HepG2 (cell line): ENCODE measurements around the gene HSP90AB1. TPM values are rescaled to one million over a fixed set of nuclear protein-coding genes. Genes with fewer than 3 reads are reported as not detected.
A peak's percentile ranks its signal among the peaks of the same experiment; 100 is the strongest.

Experiments
- ATF1 ChIP-seq: IDR thresholded peaks from 2 replicates; pipeline ENCODE4 v1.6.1; 2016; ENCODE audit warnings: mild to moderate bottlenecking, control low read depth
- GATAD1 ChIP-seq: IDR thresholded peaks from 2 replicates; pipeline ENCODE4 v1.6.1; 2016; ENCODE audit warnings: missing genetic modification reagents, missing compliant biosample characterization
- HOXD1 ChIP-seq: sonication (generic); formaldehyde crosslinking; IDR thresholded peaks from 2 replicates; pipeline ENCODE4 v1.5.0; 2020; ENCODE audit warnings: missing genetic modification reagents
- JDP2 ChIP-seq: sonication (generic); formaldehyde crosslinking; IDR thresholded peaks from 2 replicates; pipeline ENCODE4 v1.8.1; 2022; ENCODE audit warnings: missing genetic modification reagents, borderline replicate concordance
- MTA1 ChIP-seq: sonication (generic); formaldehyde crosslinking; IDR thresholded peaks from 2 replicates; pipeline ENCODE4 v1.4.0; 2020; ENCODE audit warnings: missing genetic modification reagents, mild to moderate bottlenecking, borderline replicate concordance
- MZF1 ChIP-seq: sonication (generic); formaldehyde crosslinking; IDR thresholded peaks from 2 replicates; pipeline ENCODE4 v1.8.1; 2023; ENCODE audit warnings: mild to moderate bottlenecking, missing genetic modification reagents, borderline replicate concordance
- NCOR1 ChIP-seq: fragments of 200-600 bp; sonication (generic); IDR thresholded peaks from 2 replicates; pipeline ENCODE4 v1.7.0; 2017; ENCODE audit warnings: antibody characterized with exemption, low read length, borderline replicate concordance
- PLSCR1 ChIP-seq: sonication (generic); formaldehyde crosslinking; IDR thresholded peaks from 2 replicates; pipeline ENCODE4 v1.5.0; 2020; ENCODE audit warnings: missing genetic modification reagents, mild to moderate bottlenecking, borderline replicate concordance
- RFX1 ChIP-seq: fragments of 450-650 bp; IDR thresholded peaks from 2 replicates; pipeline ENCODE4 v1.6.1; 2017
- SIX4 ChIP-seq: sonication (generic); formaldehyde crosslinking; IDR thresholded peaks from 2 replicates; pipeline ENCODE4 v1.4.0; 2020; ENCODE audit warnings: missing genetic modification reagents
- SUZ12 ChIP-seq: fragments of 150-350 bp; IDR thresholded peaks from 2 replicates; pipeline ENCODE4 v1.6.1; 2014; ENCODE audit warnings: low read depth, low read length
- TEAD2 ChIP-seq: sonication (generic); formaldehyde crosslinking; IDR thresholded peaks from 2 replicates; pipeline ENCODE4 v1.9.0; 2021; ENCODE audit warnings: missing genetic modification reagents
- ZBTB33 ChIP-seq: sonication (generic); formaldehyde crosslinking; IDR thresholded peaks from 2 replicates; pipeline ENCODE4 v1.4.0; 2020; ENCODE audit warnings: missing genetic modification reagents
- ZMYM4 ChIP-seq: sonication (generic); formaldehyde crosslinking; IDR thresholded peaks from 2 replicates; pipeline ENCODE4 v1.8.1; 2023; ENCODE audit warnings: mild to moderate bottlenecking, missing genetic modification reagents
- ZNF160 ChIP-seq: sonication (generic); formaldehyde crosslinking; IDR thresholded peaks from 2 replicates; pipeline ENCODE4 v1.8.0; 2022; ENCODE audit warnings: mild to moderate bottlenecking, inconsistent platforms, missing genetic modification reagents
- ZNF256 ChIP-seq: sonication (generic); formaldehyde crosslinking; conservative IDR thresholded peaks from 2 replicates; pipeline ENCODE4 v1.4.0; 2020; ENCODE audit warnings: missing genetic modification reagents
- ZNF337 ChIP-seq: sonication (generic); formaldehyde crosslinking; IDR thresholded peaks from 2 replicates; pipeline ENCODE4 v1.5.1; 2020; ENCODE audit warnings: missing genetic modification reagents, low read depth, mild to moderate bottlenecking, borderline replicate concordance
- ZNF451 ChIP-seq: sonication (generic); formaldehyde crosslinking; IDR thresholded peaks from 2 replicates; pipeline ENCODE4 v1.5.0; 2020; ENCODE audit warnings: mild to moderate bottlenecking, missing genetic modification reagents
- ZNF550 ChIP-seq: sonication (generic); formaldehyde crosslinking; IDR thresholded peaks from 2 replicates; pipeline ENCODE4 v1.4.0; 2020; ENCODE audit warnings: mild to moderate bottlenecking, missing genetic modification reagents, borderline replicate concordance
- ZNF644 ChIP-seq: IDR thresholded peaks from 2 replicates; pipeline ENCODE4 v1.6.1; 2016; ENCODE audit warnings: low read depth
- ZNF780A ChIP-seq: sonication (generic); formaldehyde crosslinking; IDR thresholded peaks from 2 replicates; pipeline ENCODE4 v1.8.0; 2022; ENCODE audit warnings: mild to moderate bottlenecking, missing genetic modification reagents, moderate library complexity
- polyA plus RNA-seq, 8 experiments: library from polyadenylated mRNA; depleted of rRNA in 3 of 8; stranded (reverse) in 7 of 8; unstranded in 1 of 8; fragments of >200 nt; fragmentation: Illumina TruSeq in 4 of 8; extraction: Trizol in 4 of 8; gene quantifications; 2 replicates each; pipeline versions ENCODE4 v1.2.1 to v1.2.3, GENCODE V29; 2011 to 2016; ENCODE audit warnings: low read depth in 4 of 8, missing spikeins in 1 of 8, mixed read lengths in 1 of 8; ENCODE audit not compliant: insufficient read depth in 1 of 8
- total RNA-seq, 5 experiments: library from RNA; depleted of rRNA; stranded (reverse); fragments of >200 nt; fragmentation: Illumina TruSeq; extraction: Trizol; gene quantifications; 2 replicates each; pipeline ENCODE4 v1.2.3, GENCODE V29; 2016; ENCODE audit warnings: low read depth in 1 of 5
- TF ChIP-seq, protein P1 (sequence below): sonication (generic); formaldehyde crosslinking; IDR thresholded peaks from 2 replicates; pipeline ENCODE4 v1.5.1; 2020; ENCODE audit warnings: mild to moderate bottlenecking, missing genetic modification reagents, borderline replicate concordance
- TF ChIP-seq, protein P2 (sequence below): sonication (generic); formaldehyde crosslinking; IDR thresholded peaks from 2 replicates; pipeline ENCODE4 v1.8.1; 2023; ENCODE audit warnings: missing genetic modification reagents, mild to moderate bottlenecking, borderline replicate concordance
- TF ChIP-seq, protein P3 (sequence below): sonication (generic); formaldehyde crosslinking; IDR thresholded peaks from 2 replicates; pipeline ENCODE4 v1.4.0; 2020; ENCODE audit warnings: missing genetic modification reagents; ENCODE audit errors: not compliant biosample characterization

HSP90AB1 gene
- total and polyA plus RNA-seq, 2 of the 13 experiments (the other 11 are each of a cell fraction or from before 2014, with no cell fraction given), result 1,325 to 1,472 TPM

DNA sequence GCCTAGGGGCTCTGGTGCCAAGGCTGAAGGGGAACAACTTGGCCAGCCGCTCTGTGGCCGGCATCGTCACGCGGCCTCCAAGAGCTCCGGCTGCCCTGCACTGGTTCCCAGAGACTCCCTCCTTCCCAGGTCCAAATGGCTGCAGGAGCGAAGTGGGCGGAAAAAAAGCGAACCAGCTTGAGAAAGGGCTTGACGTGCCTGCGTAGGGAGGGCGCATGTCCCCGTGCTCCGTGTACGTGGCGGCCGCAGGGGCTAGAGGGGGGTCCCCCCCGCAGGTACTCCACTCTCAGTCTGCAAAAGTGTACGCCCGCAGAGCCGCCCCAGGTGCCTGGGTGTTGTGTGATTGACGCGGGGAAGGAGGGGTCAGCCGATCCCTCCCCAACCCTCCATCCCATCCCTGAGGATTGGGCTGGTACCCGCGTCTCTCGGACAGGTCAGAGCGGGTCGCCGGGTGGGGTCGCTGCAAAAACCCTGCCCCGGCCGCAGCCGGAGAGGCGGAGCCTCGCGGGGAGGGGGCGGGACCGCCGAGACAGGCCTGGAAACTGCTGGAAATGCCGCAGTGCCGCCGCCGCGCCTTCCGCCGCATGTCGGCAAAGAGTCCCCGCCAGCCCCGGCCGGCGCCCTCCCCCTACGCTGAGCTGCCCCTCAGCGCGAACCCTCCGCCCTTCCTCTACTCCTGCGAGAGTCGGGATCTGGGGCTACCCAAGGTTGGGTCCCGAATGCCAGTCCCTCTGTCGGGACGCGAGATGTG, 814 bp upstream of the HSP90AB1 start (continued):
- TF ChIP-seq, protein P1, sequence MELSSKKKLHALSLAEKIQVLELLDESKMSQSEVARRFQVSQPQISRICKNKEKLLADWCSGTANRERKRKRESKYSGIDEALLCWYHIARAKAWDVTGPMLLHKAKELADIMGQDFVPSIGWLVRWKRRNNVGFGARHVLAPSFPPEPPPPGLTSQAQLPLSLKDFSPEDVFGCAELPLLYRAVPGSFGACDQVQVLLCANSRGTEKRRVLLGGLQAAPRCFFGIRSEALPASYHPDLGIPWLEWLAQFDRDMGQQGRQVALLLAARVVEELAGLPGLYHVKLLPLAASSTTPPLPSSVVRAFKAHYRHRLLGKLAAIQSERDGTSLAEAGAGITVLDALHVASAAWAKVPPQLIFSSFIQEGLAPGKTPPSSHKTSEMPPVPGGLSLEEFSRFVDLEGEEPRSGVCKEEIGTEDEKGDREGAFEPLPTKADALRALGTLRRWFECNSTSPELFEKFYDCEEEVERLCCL, result peak; percentile 89
- TF ChIP-seq ATF1 (CRISPR knock-in tag), result peak; percentile 35; the same call in 1 of the 2 replicates
- no peak for TF ChIP-seq RFX1
- no peak; the same call in 1 of the 2 replicates for TF ChIP-seq ZBTB33 (CRISPR knock-in tag)
- no peak; the same call in 1 of the 2 replicates for TF ChIP-seq ZNF550 (CRISPR knock-in tag)
- peak; percentile 73; the same call in 1 of the 2 replicates for TF ChIP-seq GATAD1 (CRISPR knock-in tag)
- no peak for TF ChIP-seq NCOR1
- no peak for TF ChIP-seq PLSCR1 (CRISPR knock-in tag)
- TF ChIP-seq SIX4 (CRISPR knock-in tag), result no peak
- TF ChIP-seq ZNF451 (CRISPR knock-in tag), result peak; percentile 19; the same call in 1 of the 2 replicates
- TF ChIP-seq ZNF160 (CRISPR knock-in tag), result peak; percentile 35; the same call in 1 of the 2 replicates
- 0 out of 2 replicates have a peak, but pooled peaks have one; percentile 12 for TF ChIP-seq MTA1 (CRISPR knock-in tag)
- TF ChIP-seq, protein P2, sequence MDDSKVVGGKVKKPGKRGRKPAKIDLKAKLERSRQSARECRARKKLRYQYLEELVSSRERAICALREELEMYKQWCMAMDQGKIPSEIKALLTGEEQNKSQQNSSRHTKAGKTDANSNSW, result no peak
- peak; percentile 86 for TF ChIP-seq ZNF780A
- no peak for TF ChIP-seq ZNF644
- TF ChIP-seq TEAD2 (CRISPR knock-in tag), result no peak
- TF ChIP-seq SUZ12, result no peak
- TF ChIP-seq ZNF337 (CRISPR knock-in tag), result peak; percentile 99
- TF ChIP-seq JDP2, result no peak
- TF ChIP-seq, protein P3, sequence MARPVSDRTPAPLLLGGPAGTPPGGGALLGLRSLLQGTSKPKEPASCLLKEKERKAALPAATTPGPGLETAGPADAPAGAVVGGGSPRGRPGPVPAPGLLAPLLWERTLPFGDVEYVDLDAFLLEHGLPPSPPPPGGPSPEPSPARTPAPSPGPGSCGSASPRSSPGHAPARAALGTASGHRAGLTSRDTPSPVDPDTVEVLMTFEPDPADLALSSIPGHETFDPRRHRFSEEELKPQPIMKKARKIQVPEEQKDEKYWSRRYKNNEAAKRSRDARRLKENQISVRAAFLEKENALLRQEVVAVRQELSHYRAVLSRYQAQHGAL (CRISPR knock-in tag), result no peak
- peak; percentile 64 for TF ChIP-seq ZMYM4
- TF ChIP-seq HOXD1, result peak; percentile 73
- TF ChIP-seq ZNF256 (CRISPR knock-in tag), result peak; percentile 89
- TF ChIP-seq MZF1 (CRISPR knock-in tag), result no peak
